ENCODE data around the gene MBP.
A peak's percentile ranks its signal among the peaks of the same experiment; 100 is the strongest.

The MBP gene

DNA sequence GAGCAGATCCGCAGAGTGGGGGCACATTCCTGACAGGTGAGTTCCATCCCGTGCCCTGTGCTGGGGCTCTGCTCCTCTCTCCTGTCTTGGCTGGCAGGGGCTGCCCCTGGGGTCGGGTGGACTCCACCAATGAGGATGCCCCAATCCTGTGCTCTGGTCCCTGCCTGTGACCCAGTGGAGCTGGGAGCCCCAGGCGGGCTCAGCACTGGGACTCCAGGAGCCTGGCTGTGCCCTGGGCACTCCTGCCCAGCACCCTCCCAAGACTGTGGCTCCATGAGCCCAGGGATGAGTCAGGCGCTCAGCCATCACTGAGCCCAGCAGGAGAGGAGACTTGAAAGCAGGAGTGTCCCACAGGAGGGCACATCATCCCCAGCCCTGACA lies 53.9 kb downstream of the MBP start:
- no peak for DNase-seq

- peak; percentile 4 for DNase-seq
Observed at GRCh38 chr18:77077941-77078689, 54.5 kb downstream of the MBP start.

- no peak for DNase-seq
Observed at GRCh38 chr18:77077401-77077800, 55.2 kb downstream of the MBP start.

GRCh38 chr18:77076111-77076510 lies 56.5 kb downstream of the MBP start:
- DNase-seq = no peak

GRCh38 chr18:77074431-77074830 lies 58.2 kb downstream of the MBP start:
- no peak for DNase-seq

DNA sequence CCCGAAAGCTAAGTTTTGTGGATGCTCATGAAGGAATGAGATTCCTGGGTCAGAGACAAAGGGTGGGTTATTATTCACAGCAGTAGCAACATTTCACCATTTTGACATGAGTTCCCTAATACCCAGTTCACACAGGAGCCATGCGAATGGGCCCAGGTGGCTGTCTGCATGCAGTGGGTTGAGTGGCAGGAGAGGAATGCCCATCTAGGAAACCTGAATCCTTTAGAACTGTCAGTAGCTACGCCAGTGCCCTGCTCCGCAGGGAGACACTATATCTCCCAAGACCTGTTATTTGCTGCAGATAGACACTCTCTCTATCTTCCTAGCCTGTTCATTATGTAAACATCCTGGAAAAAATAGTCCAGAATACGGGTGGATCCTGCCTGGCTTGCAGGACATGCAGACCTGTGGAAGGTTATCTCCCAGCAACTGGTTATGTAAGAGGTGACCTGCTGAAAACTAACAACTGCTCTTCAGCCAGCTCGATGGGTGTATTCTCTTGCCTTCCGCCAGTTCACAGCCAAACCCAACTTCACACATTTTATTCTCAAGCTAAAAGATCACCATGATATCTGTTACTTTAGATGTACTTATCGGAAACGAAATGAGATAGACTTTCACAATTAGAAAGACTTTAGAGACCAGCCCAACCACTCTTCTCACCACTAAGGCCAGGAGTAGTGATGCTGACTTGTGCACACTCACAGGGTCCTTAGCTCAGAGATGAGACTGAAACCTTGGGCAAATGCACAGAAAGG lies 59.1 kb downstream of the MBP start:
- no peak for DNase-seq

- no peak for DNase-seq
Observed at GRCh38 chr18:77072566-77072965, 60.0 kb downstream of the MBP start.

GRCh38 chr18:77071711-77072292 lies 60.8 kb downstream of the MBP start:
- DNase-seq = peak; percentile 49

- DNase-seq = no peak
Observed at GRCh38 chr18:77071061-77071460, 61.5 kb downstream of the MBP start.

DNA sequence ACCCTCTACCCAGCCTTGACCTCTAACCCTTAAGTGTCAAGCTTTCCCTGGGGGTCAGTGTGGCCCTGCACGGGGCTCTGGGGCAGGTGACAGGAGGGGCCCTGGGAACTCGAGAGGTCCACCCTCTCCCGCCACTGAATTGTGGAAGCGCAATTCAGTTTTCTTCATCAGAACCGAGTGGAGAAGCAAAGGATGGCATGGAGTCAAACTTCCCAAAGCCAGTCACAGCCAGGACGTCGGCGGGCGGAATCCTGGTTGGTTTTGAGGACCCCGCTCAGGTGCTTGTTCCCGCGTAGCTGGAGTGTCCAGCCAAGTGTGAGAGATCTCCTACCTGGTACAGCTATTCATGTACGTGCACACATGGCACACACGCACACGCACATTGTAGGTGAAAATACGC lies 62.0 kb downstream of the MBP start:
- no peak for DNase-seq

- no peak for DNase-seq
Observed at GRCh38 chr18:77069931-77070330, 62.7 kb downstream of the MBP start.

DNA sequence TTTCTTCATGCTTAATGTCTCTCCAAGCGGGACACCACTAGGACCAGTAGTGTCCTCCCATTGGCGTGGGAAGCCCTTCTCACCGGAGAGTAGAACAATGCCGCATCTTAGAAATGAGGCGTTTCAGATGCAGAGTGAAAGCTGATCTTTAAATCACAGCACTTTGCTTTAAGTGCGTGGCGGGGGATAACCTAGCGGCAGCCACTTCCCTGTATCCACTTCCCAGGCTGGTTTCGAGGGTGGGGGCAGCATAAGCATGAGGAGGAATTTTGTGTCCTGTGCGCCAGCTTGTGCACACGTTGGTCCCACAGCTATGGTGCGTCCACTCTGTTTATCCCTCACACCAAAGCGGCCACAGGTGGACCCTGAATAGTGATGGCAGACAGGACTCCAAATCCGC lies 63.1 kb downstream of the MBP start:
- no peak for DNase-seq

DNA sequence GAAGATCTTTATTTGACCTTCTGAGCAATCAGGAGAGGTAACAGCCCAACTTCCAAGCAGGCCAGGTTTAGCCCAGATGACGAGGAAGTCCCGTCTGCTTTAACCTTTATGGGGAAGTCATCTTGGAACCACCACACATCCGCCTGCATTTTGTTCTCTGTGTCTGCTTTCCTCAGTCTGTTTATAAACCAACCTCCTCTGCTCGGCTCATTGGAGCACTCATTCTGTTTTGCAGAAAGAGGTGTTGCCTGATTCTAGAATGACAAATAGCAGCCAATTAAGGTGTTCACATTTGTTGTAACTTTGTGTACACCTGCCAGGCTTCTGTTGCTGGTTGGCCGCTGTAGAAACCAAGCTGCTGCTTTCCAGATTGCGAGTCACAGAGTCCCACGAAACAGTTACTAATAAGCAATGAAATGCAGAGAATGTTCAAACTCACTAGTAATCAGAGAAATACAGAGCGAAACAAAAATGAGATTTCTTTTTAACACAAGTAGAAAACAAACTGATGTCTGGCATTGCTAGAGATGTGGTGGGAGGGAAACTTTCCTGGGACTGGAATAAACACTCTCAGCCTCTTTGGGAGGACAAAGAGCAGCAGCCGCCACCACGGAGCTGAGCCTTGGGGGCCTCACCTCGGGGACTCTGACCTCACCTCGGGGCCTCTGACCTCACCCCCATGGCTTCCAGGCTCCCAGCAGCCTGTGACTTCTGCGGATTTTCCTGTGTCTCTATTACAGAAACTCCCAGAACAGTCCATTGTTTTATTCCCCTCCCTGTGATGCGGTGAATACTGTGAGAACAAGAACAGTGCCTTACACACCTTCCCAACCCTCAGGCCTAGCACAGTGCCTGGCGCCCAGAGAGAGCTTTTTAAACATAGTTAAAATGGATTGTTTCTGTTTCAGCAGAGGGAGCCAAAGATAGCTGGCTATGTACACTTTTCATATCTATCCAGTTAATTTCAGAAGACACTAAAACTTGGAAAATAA lies 64.0 kb downstream of the MBP start:
- no peak for DNase-seq

DNA sequence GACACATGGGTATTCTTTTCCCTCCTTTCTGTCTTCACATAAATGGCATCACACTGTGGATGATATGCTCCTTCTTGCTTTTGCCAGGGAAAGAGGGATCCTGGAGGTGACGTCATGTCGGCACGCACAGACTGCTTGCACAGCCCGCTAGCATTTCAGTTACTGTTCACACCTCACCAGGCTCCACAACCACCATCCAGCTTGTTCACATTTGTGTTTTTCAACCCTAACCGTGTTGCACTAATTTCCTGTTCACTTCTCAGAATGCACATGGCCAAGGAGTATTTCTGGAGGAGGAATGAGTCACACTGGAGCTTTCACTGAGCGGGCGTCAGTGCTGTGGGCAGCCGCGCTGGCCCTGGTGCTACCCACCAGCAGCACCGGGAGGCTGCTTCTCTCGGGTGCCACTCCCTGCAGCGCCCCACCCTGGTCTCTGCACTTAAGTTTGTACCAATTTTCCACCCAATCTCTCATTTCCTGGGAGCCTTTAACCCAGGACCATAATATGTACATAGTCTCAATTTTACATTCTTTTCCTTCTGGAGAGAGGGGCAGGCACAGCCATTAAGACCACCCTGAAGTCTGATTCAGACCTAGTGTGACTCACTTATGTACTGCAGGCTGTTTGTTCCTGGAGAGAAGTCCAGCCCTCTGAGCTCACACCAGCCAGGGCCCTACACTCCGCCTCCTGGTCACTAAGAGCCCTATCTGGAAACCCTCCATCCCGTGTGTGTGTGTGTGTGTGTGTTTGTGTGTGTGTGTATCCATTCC lies 65.1 kb downstream of the MBP start:
- peak; percentile 47 for DNase-seq

DNA sequence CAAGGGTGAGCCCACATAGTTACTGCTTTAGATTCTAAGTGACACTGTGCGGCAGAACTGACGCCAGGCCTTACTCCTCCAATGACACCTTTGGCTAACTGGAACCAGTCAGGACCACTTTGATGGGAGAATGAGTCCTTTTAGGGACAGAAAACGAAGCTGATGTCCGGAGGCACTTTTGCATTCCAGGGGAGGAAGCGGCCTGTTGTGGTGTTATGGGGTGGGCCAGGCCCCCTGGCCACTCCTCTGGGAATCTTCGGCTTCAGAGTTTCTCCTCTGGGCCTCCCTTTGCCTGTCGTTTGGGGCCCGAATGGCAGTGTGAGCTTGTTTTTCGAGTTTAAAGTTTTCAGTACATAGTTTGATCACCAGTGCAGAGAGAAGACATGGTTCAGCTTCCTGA lies 65.9 kb downstream of the MBP start:
- DNase-seq = no peak

- no peak for DNase-seq
Observed at GRCh38 chr18:77066101-77066500, 66.5 kb downstream of the MBP start.

DNA sequence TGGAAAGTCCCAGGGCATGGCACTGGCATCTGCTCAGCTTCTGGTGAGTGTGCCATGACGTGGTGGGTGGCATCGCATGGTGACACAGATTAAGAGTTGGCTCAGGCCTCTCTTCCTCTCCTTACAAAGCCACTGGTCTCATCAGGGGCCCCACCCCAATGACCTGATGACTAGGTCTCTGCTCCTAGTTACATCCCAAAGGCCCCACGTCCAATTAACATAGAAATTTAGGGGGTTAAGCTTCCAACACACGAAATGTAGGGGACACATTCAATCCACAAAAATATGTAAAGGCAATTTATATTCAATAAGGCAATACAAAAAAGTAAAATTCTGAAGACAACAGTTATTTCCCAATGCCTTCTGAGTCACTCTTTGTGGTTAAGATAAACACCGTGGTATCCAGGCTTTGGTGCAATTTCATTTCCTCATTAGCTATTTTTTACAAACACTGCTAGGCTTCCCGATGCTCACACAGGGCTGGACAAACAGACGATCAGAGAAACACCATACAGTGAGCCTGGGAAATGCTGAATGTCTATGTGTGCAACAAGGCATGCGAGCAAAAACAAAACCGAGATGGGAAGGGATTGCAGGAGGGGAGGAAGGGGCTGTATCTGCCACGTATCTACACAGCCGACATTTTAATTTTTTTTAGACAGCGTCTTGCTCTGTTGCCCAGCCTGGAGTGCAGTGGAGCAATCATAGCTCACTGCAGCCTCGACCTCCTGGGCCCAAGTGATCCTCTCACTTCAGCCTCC lies 67.2 kb downstream of the MBP start:
- peak; percentile 7 for DNase-seq

DNA sequence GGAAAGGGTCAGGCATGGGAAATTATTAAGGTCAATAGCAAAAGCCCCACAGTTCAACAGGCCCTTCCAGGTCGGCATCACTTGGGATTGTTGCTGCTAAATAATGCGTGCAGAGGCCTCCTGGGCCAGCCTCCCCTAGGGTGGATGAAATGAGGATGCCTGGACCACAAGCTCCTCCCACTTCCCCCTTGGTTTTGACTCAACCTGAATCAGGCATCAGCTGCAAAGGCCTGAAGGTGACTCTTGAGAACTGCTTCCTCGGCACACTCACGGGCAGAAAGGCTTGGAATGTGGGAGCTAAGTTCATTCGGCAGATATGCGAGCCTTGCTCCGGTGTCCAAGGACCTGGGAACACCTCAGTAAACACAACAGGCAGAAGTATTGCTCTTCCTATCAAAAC lies 69.3 kb downstream of the MBP start:
- no peak for DNase-seq

DNA sequence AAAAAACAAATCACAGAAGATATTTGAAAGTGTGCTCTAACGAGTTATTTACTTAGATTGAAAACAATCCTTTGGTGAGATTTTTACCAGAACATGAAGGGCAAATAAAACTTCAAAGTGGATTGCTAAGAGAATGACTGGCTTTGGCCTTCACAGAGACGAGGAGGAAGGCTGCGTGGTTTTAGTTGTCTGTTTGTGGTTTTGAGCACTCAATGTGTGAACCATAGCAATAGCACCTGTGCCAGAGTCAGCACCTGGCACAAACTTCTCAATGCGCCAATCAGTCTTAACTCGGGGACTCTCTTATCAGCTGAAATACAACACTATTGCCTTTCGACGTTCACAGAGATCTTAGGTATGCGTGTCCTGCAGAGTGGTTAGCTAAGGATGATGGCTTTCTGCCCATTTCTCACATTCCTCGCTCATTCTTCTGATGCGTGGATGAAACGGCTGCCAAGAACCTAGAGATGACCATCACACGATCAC lies 70.0 kb downstream of the MBP start:
- DNase-seq = no peak

- DNase-seq = no peak
Observed at GRCh38 chr18:77061946-77062517, 70.6 kb downstream of the MBP start.
